ENCODE results near the gene CEP104.
A peak's percentile ranks its signal among the peaks of the same experiment; 100 is the strongest.

Gene CEP104

DNA sequence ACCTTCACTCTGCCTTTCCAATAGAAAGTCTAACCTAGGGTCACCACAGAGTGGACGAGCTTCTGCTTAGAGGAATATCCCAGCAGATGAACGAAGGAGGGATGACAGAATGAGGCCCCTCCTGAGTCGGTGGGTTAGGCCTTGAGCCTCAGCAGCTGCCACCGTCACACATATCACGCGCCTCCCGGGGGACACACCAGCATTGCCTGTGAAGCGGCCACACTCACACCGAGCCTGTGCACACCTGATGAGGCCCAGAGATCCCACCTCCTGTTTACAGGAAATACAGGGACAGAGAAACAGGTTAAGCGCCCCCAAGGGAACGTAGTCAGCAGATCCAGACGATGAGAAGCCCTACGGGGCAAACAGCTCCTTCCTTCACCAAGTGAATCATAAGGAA lies 35.6 kb downstream of the CEP104 start:
- H3K27ac ChIP-seq (ENCODE audit: low read depth, low read length), result no peak overlapping the region
- 92% methylated on average over 13 of the region's 13 CpGs for WGBS
- H3K36me3 ChIP-seq (ENCODE audit: insufficient read depth, low read length), result peaks cover 48% of the 10 kb centered on the region
- no peak overlapping the region for H3K4me3 ChIP-seq (ENCODE audit: low read length)
- no peaks in the 10 kb centered on the region for H3K27me3 ChIP-seq (ENCODE audit: insufficient read depth, low read length)
- no peaks in the 10 kb centered on the region for H3K9me3 ChIP-seq (ENCODE audit: insufficient read depth, low read depth, low read length)
- H3K4me1 ChIP-seq (ENCODE audit: insufficient read depth, low read length), result no peaks in the 10 kb centered on the region
- H3K9ac ChIP-seq (ENCODE audit: low read depth, low read length), result peak overlapping the region; percentile 20; the same call in 1 of the 2 replicates

DNA sequence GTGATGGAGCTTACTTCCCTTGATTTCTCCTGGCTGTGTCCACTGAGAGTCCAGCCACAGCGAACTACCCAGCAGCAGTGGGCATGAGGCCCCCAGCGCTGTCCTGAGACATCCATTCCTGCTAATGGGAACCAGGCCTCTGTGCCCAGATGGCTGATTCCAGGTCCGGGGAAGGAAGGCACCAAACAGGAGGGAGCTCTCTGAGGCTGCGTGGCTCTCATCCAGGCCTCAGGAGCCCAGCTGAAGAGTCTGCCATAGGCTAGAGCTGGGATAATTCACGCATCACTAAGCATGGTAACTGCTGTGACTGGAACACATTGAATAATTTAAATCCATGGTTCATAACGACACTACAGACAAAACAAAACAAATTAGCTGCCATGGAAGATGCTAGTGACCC lies 36.0 kb downstream of the CEP104 start:
- Histone ChIP-seq H3K36me3 (ENCODE audit: insufficient read depth, low read length) (peaks cover 45% of the 10 kb centered on the region), H3K27ac (ENCODE audit: low read depth, low read length) (no peak overlapping the region), H3K9ac (ENCODE audit: low read depth, low read length) (no peak overlapping the region), H3K27me3 (ENCODE audit: insufficient read depth, low read length) (no peaks in the 10 kb centered on the region), H3K4me3 (ENCODE audit: low read length) (no peak overlapping the region), H3K4me1 (ENCODE audit: insufficient read depth, low read length) (no peaks in the 10 kb centered on the region), H3K9me3 (ENCODE audit: insufficient read depth, low read depth, low read length) (no peaks in the 10 kb centered on the region)
- WGBS, result 92% methylated on average over 6 of the region's 6 CpGs

DNA sequence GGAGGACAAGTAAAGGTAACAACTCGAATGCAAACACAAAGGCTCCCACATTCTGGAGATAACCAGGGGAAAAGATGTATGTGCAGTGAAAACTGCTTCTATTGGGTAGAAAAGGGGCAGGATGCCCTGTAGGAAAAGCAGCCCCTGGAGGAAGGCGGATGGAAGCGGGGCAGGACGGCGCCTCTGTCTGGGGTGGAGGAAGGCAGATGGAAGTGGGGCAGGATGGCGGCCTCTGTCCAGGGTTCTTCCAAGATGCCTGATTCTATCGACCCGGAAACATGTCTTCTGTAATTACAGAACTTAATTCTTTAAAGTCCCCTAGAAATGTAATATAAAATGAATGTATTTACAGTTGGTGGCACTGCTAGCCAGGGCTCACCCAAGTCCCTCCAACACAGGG lies 36.7 kb downstream of the CEP104 start:
- H3K4me3 ChIP-seq (ENCODE audit: low read length), result no peak overlapping the region
- H3K9ac ChIP-seq (ENCODE audit: low read depth, low read length), result no peak overlapping the region
- no peaks in the 10 kb centered on the region for H3K27me3 ChIP-seq (ENCODE audit: insufficient read depth, low read length)
- WGBS, result 96% methylated on average over 6 of the region's 8 CpGs
- H3K4me1 ChIP-seq (ENCODE audit: insufficient read depth, low read length), result no peaks in the 10 kb centered on the region
- peaks cover 39% of the 10 kb centered on the region for H3K36me3 ChIP-seq (ENCODE audit: insufficient read depth, low read length)
- H3K27ac ChIP-seq (ENCODE audit: low read depth, low read length), result no peak overlapping the region
- H3K9me3 ChIP-seq (ENCODE audit: insufficient read depth, low read depth, low read length), result no peaks in the 10 kb centered on the region

DNA sequence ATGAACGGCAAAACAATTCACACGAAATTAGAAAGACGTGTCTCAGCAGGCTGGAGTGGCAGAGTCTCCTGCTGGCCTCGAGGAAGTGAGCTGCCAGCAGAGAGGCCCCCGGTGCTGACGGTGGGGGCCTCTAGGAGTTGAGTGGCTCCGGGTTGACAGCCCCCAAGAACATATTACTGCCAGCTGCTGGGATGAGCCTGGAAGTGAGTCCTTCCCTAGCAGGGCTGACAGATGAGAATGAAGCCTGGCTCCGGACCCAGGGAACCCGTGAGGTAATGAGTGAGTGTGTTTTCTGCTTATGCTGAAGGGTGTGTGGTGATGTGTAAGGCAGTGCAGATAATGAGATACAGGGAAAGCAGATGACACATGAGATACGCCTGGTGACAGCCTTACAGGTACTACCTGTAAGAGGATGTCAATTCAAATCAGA lies 37.2 kb downstream of the CEP104 start:
- Histone ChIP-seq H3K4me1 (ENCODE audit: insufficient read depth, low read length) (no peaks in the 10 kb centered on the region), H3K9me3 (ENCODE audit: insufficient read depth, low read depth, low read length) (no peaks in the 10 kb centered on the region), H3K9ac (ENCODE audit: low read depth, low read length) (no peak overlapping the region), H3K36me3 (ENCODE audit: insufficient read depth, low read length) (peaks cover 38% of the 10 kb centered on the region), H3K27ac (ENCODE audit: low read depth, low read length) (no peak overlapping the region), H3K27me3 (ENCODE audit: insufficient read depth, low read length) (no peaks in the 10 kb centered on the region), H3K4me3 (ENCODE audit: low read length) (no peak overlapping the region)
- 87% methylated on average over 10 of the region's 10 CpGs for WGBS

DNA sequence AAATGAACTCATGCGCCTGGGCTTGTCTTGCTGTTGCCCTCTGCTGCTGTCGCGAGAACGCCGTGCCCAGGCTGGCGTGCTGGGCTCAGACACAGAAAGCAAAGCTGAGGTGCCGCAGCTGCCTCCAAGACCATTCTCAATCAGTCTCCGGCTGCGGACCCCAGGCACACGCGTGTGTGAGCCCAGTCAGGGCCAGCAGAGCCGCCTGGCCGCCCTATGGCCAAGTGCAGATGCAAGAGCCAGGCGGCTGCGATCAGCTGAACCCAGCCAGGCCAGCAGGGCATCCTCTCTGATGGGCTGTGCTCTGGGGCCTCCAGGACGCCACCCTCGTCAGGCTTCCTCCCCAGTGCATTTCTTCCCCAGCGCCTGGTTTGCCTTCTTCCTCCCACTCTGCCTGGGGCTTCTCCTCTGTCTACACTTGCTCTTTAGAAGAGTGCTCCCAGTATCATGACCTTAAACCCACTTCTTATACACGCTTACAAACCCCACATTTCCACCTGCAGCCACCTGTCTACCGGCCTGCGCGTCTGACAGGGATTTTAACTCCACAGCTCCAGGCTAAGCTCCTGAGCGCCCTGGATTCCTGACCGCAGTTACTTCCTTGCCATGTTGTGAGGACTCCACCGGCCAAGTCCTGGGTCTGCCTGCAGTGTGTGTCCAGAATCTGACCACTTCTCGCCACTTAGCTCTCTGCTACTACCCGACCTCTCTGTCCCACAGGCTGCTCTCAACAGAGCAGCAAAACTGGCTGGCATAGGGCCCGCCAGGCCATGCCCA lies 39.0 kb downstream of the CEP104 start:
- Histone ChIP-seq H3K27me3 (ENCODE audit: insufficient read depth, low read length) (no peaks in the 10 kb centered on the region), H3K9me3 (ENCODE audit: insufficient read depth, low read depth, low read length) (no peaks in the 10 kb centered on the region), H3K9ac (ENCODE audit: low read depth, low read length) (no peak overlapping the region; the same call in 1 of the 2 replicates), H3K4me3 (ENCODE audit: low read length) (no peak overlapping the region), H3K4me1 (ENCODE audit: insufficient read depth, low read length) (no peaks in the 10 kb centered on the region), H3K27ac (ENCODE audit: low read depth, low read length) (no peak overlapping the region), H3K36me3 (ENCODE audit: insufficient read depth, low read length) (peaks cover 33% of the 10 kb centered on the region)
- 92% methylated on average over 28 of the region's 28 CpGs for WGBS

DNA sequence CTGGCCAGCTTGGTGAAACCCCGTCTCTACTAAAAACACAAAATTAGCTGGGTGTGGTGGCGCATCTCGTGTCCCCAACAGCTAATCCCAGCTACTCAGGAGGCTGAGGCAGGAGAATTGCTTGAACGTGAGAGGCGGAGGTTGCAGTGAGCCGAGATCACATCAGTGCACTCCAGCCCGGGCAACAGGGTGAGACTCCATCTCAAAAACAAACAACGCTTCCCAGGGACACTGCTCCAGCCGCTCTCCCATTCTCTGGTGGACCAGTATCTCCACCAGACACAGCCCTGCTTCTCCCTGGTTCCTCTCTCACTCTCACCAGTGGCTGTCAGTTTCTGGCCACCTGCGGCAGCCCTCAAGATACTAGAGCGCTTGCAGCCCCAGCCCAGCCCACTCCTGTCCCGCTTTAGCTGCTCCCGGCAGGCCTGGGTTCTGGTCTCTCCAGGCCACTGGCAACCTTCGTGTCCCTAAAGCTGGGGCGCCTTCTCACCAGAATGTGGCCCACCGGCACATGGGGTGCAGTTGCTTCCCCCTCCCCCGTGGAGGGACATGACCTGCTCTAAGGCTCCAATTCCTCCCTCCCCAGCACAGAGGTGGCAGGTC lies 39.8 kb downstream of the CEP104 start:
- peaks cover 26% of the 10 kb centered on the region for H3K36me3 ChIP-seq (ENCODE audit: insufficient read depth, low read length)
- H3K9ac ChIP-seq (ENCODE audit: low read depth, low read length), result no peak overlapping the region
- H3K9me3 ChIP-seq (ENCODE audit: insufficient read depth, low read depth, low read length), result no peaks in the 10 kb centered on the region
- no peaks in the 10 kb centered on the region for H3K4me1 ChIP-seq (ENCODE audit: insufficient read depth, low read length)
- H3K27ac ChIP-seq (ENCODE audit: low read depth, low read length), result no peak overlapping the region
- 95% methylated on average over 17 of the region's 17 CpGs for WGBS
- no peak overlapping the region for H3K4me3 ChIP-seq (ENCODE audit: low read length)
- no peaks in the 10 kb centered on the region for H3K27me3 ChIP-seq (ENCODE audit: insufficient read depth, low read length)

DNA sequence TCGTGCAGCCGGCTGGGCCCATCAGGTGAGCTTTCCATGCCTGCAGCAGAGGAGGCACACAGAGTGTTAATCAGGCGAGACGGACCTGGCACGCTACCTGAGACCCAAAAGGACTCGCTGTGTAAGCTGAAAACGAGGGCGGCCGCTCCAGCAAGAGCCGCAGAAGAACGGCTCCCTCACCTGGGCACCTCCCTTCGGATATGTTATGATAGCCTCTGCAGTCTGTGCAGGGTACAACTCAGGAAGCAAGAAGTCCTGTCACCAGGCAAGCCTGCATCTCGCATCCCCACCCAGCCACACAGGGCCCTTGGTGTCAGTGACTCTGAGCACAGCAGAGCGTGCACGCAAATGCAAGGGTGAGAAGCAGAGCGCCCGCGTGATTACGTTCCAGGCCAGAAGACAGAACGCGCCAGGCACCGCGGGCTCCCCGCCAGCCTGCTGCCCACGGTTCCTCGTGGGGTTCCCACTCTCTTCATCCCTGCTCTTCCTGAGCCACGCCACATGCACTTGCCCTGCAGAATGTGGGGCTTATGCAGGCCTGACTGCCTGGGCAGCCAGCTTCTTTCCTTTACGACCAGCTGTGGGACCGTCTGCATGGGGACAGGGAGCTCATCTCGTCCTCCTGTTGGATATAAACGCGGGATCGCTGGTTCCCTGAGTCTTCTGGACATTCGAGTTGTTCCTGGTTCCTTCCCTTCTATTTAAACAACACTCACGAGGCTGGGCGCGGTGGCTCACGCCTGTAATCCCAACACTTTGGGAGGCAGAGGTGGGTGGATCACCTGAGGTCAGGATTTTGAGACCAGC lies 40.5 kb downstream of the CEP104 start:
- Histone ChIP-seq H3K9me3 (ENCODE audit: insufficient read depth, low read depth, low read length) (no peaks in the 10 kb centered on the region), H3K27me3 (ENCODE audit: insufficient read depth, low read length) (no peaks in the 10 kb centered on the region), H3K36me3 (ENCODE audit: insufficient read depth, low read length) (peaks cover 21% of the 10 kb centered on the region), H3K4me1 (ENCODE audit: insufficient read depth, low read length) (peaks cover 4% of the 10 kb centered on the region; the same call in 1 of the 2 replicates), H3K4me3 (ENCODE audit: low read length) (no peak overlapping the region), H3K9ac (ENCODE audit: low read depth, low read length) (no peak overlapping the region), H3K27ac (ENCODE audit: low read depth, low read length) (no peak overlapping the region)
- WGBS, result 94% methylated on average over 38 of the region's 38 CpGs

DNA sequence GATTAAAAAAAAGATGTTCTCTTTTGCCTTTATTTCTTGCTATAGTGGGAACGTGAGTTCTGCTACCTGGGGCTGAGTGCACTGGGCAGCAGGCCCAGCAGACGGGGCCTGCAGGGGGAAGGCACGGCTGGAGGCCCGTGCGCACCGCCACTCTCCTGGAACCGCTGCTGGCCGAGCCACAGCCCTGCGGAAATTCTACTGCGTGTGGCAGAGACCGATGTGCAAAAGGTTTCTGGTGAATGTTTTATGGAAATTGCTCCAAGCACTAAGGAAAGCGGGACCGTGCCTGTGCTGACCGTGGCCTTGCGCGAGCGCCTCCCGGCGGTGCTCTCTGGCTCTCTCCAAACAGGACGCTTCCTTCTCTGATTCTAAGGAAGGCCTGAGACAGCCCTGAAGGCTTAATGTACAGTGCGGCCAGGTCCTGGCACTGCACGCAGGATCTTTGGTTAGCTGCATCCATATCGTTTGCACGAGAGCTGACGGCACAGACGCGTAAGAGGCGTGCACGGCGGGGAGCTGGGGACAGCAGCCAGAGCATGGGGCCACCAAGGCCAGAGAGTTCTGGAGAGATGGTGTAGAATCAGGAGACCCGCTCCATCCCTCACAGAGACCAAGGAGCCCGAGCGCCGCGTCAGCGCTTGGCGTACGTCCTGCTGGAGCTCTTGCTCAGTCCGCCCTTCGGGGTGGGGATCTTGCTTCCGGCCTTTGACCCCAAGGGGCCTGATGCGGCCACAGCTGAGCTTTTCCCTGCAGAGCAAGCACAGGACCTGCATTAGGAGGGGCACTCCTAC lies 42.0 kb downstream of the CEP104 start:
- peaks cover 9% of the 10 kb centered on the region; the same call in 1 of the 2 replicates for H3K4me1 ChIP-seq (ENCODE audit: insufficient read depth, low read length)
- no peak overlapping the region for H3K27ac ChIP-seq (ENCODE audit: low read depth, low read length)
- no peak overlapping the region for H3K9ac ChIP-seq (ENCODE audit: low read depth, low read length)
- no peaks in the 10 kb centered on the region for H3K9me3 ChIP-seq (ENCODE audit: insufficient read depth, low read depth, low read length)
- H3K36me3 ChIP-seq (ENCODE audit: insufficient read depth, low read length), result peaks cover 5% of the 10 kb centered on the region; the same call in 1 of the 2 replicates
- WGBS, result 93% methylated on average over 42 of the region's 42 CpGs
- H3K27me3 ChIP-seq (ENCODE audit: insufficient read depth, low read length), result no peaks in the 10 kb centered on the region
- H3K4me3 ChIP-seq (ENCODE audit: low read length), result no peak overlapping the region

DNA sequence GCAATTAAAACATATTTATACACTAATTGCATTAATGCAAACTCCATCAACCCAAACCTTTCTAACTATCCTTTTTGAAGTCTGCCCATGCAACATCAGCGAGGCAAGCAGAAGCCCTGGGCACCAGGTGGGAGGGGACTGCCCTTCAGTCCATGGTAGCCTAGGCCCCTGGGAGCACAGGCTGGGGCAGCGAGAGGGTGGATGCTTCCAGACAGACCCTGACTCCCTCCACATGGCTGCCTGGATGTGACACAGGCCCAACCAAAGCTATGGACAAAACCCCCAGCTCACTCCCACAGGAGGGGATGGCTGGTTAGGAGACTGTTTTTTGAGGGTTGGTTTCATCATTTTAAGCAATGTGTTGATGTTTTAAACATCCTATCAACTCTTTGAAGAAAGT lies 42.9 kb downstream of the CEP104 start:
- no peak overlapping the region for H3K27ac ChIP-seq (ENCODE audit: low read depth, low read length)
- peaks cover 3% of the 10 kb centered on the region; the same call in 1 of the 2 replicates for H3K36me3 ChIP-seq (ENCODE audit: insufficient read depth, low read length)
- H3K27me3 ChIP-seq (ENCODE audit: insufficient read depth, low read length), result no peaks in the 10 kb centered on the region
- no peak overlapping the region for H3K4me3 ChIP-seq (ENCODE audit: low read length)
- WGBS, result 96% methylated on average over 2 of the region's 2 CpGs
- H3K4me1 ChIP-seq (ENCODE audit: insufficient read depth, low read length), result peaks cover 9% of the 10 kb centered on the region; the same call in 1 of the 2 replicates
- no peak overlapping the region for H3K9ac ChIP-seq (ENCODE audit: low read depth, low read length)
- H3K9me3 ChIP-seq (ENCODE audit: insufficient read depth, low read depth, low read length), result no peaks in the 10 kb centered on the region

DNA sequence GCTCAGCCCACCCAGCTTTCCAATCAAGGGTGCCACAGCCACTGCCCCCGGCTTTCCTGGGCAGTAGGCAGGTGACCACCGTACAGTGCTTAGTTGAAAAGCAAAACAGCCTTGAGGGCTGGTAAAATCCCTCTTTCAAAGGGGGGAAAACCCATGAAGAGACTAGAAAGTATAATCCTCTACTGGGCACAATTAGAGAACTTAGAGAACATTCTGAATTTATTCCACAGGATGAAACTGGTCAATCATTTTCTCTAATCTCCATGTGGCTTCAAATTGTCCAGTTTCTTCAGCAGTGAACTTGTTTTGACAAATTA lies 45.5 kb downstream of the CEP104 start:
- no peak overlapping the region for H3K4me3 ChIP-seq (ENCODE audit: low read length)
- WGBS, result 59% methylated on average over 2 of the region's 2 CpGs
- H3K4me1 ChIP-seq (ENCODE audit: insufficient read depth, low read length), result peaks cover 9% of the 10 kb centered on the region; the same call in 1 of the 2 replicates
- H3K27ac ChIP-seq (ENCODE audit: low read depth, low read length), result no peak overlapping the region
- H3K27me3 ChIP-seq (ENCODE audit: insufficient read depth, low read length), result no peaks in the 10 kb centered on the region
- H3K9me3 ChIP-seq (ENCODE audit: insufficient read depth, low read depth, low read length), result peaks cover 15% of the 10 kb centered on the region
- peaks cover 3% of the 10 kb centered on the region; the same call in 1 of the 2 replicates for H3K36me3 ChIP-seq (ENCODE audit: insufficient read depth, low read length)
- no peak overlapping the region for H3K9ac ChIP-seq (ENCODE audit: low read depth, low read length)
